CD4-positive, alpha-beta T cell treated with Interleukin-12 subunit alpha and Interleukin-12 subunit beta, for 1 hour (primary cell): ENCODE results near the gene SDHAF3.
"Not testable (repeated sequence)": the region's sequence is repeated elsewhere in the genome, so short reads cannot be mapped to it uniquely, and the experiment has no call there.

Experiments used
- DNase-seq: peaks from one replicate; pipeline ENCODE4 v3.0.0-alpha.2; 2020

Gene SDHAF3

DNA sequence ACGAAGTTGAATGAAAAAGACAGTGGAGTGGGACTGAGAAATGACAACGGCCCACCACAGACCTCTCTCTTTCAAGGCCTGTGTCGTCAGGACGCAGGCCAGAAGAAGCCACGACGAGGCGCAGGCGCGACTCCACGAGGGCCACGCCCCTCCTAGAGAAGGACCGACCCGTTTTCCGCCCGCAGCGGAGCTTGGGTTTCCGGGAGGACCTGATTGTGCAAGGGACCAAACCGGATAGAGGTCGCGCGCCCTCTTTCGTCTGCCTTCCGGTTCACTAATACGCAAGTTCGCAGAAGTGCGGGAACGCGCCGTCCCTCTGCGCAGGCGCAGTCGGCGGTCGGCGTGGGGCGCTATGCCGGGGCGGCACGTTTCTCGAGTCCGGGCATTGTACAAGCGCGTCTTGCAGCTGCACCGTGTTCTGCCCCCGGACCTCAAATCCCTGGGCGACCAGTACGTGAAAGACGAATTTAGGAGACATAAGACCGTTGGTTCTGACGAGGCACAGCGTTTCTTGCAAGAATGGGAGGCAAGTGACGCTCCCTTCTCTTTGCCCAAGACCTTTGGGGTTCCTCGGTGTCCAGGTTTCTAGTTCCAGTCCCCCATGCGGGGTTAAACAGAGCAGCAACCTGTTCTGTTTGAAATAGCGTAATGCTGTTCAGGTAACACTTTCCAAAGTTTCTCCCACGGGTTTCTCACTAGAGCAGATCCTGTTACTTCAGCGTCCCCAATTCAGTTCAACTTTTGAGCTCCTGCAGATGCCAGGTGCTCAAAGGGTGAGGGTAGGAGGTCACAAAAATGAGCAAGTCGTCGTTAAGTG, at the start of gene SDHAF3:
Gene SDHAF3 (plus strand): TSS at position 327 of the 817 bp plus-strand sequence. CDS start 26 bp downstream, at position 353.
- DNase-seq: peak; percentile 98

DNA sequence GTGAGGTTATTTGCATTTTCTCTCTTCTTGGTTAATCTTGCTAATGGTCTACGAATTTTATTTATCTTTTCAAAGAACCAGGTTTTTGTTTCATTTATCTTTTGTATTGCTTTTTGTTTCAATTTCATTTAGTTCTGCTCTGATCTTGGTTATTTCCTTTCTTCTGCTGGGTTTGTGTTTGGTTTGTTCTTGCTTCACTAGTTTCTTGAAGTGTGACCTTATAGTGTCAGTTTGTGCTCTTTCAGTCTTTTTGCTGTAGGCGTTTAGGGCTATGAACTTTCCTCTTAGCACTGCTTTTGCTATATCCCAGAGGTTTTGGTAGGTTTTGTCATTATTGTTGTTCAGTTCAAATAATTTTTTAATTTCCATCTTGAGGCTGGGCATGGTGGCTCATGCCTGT, 45.5 kb upstream of the SDHAF3 start:
- DNase-seq: not testable (repeated sequence)

- no peak for DNase-seq
Observed at GRCh38 chr7:97075928-97076327, 41.6 kb upstream of the SDHAF3 start.

- DNase-seq: no peak
Observed at GRCh38 chr7:97078023-97078969, 39.2 kb upstream of the SDHAF3 start.

DNA sequence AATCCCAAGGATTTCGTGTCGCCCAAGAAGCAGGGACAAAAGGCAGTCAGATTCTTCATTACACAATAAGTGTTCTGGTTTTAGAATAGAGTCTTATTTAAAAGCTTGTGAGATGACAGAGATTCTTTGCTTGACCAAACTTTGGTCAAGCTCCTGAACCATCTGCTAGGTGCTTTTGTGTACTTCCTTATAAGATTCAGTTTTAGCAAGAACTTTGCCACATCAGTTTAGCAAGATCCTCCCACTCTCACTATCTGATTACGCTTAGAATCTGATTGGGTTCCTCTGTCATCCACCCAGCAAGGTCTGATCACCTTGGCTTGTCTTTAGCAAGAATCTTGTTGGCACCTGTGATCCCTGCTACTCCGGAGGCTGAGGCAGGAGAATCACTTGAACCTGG, 38.2 kb upstream of the SDHAF3 start:
- no peak for DNase-seq

DNA sequence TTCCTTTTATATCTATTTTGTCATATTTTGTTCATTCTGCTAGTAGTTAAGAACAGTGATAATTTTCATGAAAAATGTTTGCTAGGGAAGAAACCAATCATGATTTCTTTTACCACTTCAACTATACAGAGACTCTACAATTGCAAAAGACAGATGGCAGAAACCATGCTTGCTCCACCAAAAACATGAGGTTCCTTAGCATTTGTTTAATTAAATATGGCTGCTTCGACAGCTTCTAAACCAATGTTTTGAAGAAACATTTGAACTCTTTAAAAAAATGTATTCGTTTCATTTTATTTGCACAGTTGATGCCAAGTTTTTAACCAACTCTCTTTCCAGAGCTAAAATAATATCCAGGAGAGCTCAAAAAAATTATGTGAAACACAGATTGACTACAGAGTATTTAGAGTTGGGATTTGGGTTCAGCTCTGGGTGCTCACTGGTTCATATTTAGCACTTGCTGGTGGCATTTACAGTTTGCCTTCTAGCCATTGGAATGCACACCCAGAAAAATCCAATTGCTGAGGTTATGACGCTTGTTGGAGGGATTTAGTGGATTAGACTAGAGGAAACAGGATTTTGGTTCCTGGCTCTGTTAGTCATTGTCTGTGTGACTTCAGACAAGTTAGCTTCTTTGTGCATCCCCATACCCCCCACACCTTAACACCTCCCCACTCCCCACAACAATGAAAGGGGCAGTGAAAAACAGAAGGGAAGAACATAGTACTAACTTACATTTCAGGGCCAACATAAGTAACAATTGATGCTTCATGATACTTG, 35.8 kb upstream of the SDHAF3 start:
- DNase-seq: no peak

DNA sequence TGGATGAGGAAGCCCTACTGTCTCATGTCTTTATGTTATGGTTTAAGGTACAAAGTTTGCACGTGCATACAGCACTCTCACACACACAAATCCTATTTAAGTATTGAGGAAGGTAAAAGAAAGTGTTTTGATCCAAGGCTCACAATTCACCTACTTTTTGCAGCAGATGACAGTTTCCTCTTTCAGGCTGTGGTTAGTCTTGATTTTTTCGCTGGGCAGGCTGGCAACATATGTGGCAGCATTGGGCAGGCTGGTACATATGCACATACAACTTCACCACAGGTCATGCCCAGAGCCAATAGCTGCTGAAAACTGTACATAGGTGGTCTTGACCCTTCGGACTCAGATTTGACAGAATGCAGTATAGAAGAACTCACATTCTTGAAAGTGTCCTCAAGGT, 29.1 kb upstream of the SDHAF3 start:
- DNase-seq: no peak

DNA sequence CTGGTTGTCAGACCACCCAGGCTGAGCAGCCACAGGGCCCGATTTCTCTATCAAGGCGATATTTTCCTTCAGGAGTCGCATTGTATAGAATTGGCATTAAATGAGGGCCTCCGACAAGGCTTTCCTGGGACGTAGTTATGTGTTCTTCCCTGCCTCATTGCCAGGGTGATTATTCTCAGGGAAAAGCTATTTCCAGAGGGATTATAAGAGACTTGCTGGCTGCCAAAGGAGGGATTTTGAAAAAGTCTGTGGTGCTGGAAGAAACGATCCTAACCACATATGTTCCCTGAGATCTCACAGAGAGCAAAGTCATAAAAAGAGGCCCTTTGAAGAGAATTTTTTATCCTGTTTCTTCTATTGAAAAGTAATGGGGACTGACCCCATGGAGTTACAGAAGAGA, 27.7 kb upstream of the SDHAF3 start:
- no peak for DNase-seq

- no peak for DNase-seq
Observed at GRCh38 chr7:97090761-97091353, 26.6 kb upstream of the SDHAF3 start.

DNA sequence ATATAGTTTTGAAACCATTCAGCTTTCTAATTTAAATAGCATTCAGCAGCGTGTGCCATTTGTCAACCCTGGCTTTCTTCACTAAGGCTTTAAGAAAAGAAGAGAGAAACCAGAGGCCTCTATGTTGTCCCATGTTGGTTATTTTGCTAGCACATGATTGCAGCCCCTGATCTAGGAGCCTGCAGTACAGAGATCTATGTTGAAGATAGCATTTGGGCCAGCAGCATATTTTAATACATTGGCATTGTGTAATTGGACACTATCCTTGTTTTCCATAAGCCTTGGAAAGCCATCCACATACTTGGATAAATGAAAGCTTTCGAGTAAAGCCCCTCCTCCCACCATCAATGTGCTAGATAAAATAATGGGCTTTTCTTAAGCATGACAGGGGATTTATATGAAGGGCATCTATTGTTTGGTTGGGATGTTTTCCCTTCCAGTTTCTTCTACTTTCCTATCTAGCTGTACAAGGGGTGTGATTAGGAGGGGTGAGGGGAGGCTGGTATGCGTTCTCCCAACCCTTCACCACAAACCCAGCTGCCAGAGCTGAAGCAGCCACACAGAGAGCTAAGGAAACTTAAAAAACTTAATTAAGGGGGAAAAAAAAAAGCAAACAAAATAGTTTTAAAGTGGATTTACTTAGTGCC, 23.1 kb upstream of the SDHAF3 start:
- no peak for DNase-seq

- DNase-seq: no peak
Observed at GRCh38 chr7:97096037-97096436, 21.5 kb upstream of the SDHAF3 start.

GRCh38 chr7:97096661-97097060, 20.8 kb upstream of the SDHAF3 start:
- DNase-seq: no peak

DNA sequence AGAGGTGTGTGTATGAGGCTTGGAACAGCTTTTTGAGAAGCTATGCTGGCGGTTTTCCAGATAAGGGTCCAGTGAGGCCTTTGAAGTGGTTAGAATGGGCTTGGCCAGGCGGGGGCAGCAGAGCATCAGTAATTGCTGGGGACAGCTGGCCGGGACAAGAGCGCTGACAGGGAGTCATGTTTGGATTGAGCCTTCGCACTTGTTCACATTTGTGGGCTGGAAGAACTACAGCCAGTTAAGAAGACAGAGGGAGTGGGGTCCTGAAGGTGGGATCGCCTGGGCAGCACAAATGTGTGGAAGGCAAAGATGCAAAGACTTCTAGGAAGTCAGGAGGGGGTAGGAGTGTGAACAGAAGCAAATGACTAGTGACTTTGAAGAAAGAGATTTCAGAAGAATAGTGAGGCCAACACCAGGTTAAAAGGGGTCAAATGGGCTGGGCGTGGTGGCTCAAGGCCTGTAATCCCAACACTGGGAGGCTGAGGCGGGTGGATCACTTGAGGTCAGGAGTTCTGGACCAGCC, 12.7 kb upstream of the SDHAF3 start:
- DNase-seq: peak; percentile 66

DNA sequence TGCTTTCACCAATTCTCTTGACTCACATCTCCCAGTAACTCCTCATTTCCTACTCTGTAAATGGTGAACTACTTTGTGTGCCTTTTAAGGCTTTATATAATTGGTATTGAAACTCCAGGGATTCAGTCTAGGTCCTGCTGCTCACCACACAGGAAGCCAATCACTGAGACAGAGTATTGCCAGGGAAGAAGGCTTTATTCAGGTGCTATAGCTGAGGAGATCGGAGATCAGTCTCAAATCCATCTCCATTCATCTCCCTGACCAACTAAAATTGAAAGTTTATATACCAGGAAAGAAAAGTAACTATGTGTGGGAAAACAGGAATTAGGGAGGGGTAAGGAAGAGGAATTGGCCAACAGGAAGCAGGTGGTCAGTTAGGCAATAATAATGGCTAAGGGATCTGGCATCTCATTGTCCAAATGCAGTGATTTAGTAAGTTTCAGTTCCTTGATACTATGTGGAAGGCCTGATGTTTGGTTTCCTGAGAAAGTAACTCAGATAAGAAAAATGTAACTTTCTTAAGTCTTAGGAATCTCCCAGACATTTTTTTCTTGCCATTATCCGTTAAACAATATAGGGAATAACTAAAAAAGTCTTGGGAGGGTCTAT, 10.2 kb upstream of the SDHAF3 start:
- DNase-seq: no peak

DNA sequence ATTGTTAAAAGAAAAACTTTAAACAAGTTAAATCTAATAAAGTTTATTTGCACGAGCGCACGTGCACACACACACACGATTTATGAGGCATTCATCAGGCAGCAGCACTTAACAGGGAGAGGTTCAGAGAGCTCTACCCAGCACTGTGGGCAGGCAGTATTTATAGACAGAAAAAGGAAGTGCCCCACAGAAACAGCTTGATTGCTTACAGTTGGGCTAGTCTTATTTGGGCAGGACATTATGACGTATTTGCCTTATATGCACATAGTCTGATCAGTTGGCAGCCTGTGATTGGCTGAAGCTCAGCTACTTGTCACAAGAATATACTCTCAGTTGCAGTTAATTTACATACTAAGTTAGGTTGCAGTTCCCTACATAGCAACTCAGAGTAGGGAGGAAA, 1.2 kb upstream of the SDHAF3 start:
- DNase-seq: peak; percentile 18

- DNase-seq: no peak
Observed at GRCh38 chr7:97117035-97117371, 495 bp upstream of the SDHAF3 start.

DNA sequence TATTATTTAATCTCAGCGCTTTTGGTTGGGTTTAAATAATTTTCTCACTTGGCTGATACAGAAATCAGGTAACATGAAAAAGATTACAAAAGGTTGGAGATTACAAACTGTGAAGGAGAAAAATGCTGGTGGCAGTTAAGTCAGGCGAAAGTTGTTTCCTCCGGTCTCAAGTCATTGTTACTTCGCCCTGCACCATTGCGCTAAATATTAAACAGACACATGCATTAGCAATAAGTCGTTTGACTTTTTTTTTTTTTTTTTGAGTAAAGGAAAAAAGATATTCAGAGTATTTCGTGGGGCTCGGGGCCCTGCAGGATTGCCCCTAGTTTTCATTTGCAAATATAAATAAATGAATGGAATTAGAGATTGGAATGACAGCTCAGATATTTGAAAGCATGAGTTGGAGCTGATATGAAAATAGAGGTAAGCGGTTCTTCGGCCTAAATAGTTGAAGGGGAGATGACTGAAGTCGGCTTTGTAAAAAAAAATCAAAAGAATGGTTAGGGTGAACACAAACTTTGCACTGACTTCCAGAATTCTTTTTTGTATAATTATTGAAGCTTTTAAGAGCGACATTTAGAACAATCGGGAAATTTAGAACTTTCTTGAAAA, 914 bp downstream of the SDHAF3 start:
- no peak for DNase-seq

GRCh38 chr7:97119747-97120146, 2.2 kb downstream of the SDHAF3 start:
- no peak for DNase-seq

DNA sequence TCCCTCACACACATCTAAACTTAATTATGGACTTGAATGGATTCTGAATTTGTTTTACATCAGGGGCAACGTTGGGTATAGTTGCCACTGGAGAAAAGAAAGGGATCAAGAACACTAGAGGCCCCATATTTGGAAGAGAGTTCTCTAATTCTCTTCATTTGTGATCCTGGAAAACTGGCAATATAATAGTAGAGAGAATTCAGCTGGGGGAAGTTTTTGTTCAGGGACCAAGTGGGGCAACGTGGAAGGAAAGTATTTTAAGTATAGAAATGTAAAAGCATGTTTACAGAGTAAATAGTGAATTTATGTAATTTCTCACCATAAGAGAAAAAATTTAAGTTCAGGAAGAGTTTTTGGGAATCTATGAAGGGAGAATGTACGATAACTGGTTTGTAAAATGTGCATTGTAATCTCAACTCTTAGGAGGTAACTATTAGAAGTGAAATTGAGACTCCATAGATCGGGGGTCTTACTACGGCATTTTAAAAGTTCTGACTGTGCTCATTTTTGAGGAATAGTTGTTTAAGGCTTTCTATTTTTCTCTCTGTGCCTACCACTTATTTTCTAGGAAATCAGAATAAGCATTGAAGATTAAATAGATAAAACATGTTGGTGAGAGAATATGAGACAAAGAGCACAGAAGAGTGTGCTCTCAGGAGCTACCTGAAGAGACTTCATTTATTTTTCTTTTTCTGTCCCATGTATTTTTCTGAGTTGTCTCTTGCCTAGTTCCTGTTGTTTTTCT, 3.4 kb downstream of the SDHAF3 start:
- DNase-seq: no peak

- not testable (repeated sequence) for DNase-seq
Observed at GRCh38 chr7:97123115-97123514, 5.6 kb downstream of the SDHAF3 start.
